ENCODE measurements around the gene KPNA1. TPM values are rescaled to one million over a fixed set of nuclear protein-coding genes. Genes with fewer than 3 reads are reported as not detected.

The KPNA1 gene
- total RNA-seq, 4 donors from 2014 or later = 25.0 to 49.5 (median 37.0) TPM

GRCh38 chr3:122519693-122520092 lies 5.0 kb upstream of the KPNA1 start:
- Histone ChIP-seq H3K36me3 (no peaks in the 10 kb centered on the region), H3K27ac (no peak overlapping the region), H3K4me3 (no peak overlapping the region), H3K27me3 (no peaks in the 10 kb centered on the region), H3K4me1 (peaks cover 3% of the 10 kb centered on the region), H3K9me3 (no peaks in the 10 kb centered on the region)
- TF ChIP-seq POLR2AphosphoS5 (IDR thresholded peaks at IDR 0.05) (no peak), EP300 (IDR thresholded peaks at IDR 0.05) (no peak), POLR2A (IDR thresholded peaks at IDR 0.05) (no peak), CTCF (IDR thresholded peaks at IDR 0.05) (no peak)
- DNase-seq (ENCODE audit: low spot score in 2 of 2) = no peak

- WGBS = 95% methylated on average over 6 of the region's 6 CpGs
- peaks cover 20% of the 10 kb centered on the region for H3K4me1 ChIP-seq
- no peak overlapping the region for H3K4me3 ChIP-seq
- no peaks in the 10 kb centered on the region for H3K36me3 ChIP-seq
- no peaks in the 10 kb centered on the region for H3K9me3 ChIP-seq
- no peak for TF ChIP-seq POLR2A (IDR thresholded peaks at IDR 0.05)
- TF ChIP-seq EP300 (IDR thresholded peaks at IDR 0.05) = no peak
- no peak for TF ChIP-seq POLR2AphosphoS5 (IDR thresholded peaks at IDR 0.05)
- TF ChIP-seq CTCF (IDR thresholded peaks at IDR 0.05) = no peak
- no peak overlapping the region for H3K27ac ChIP-seq
- DNase-seq (ENCODE audit: low spot score in 2 of 2) = no peak
- no peaks in the 10 kb centered on the region for H3K27me3 ChIP-seq
Observed at GRCh38 chr3:122516846-122517360, 2.2 kb upstream of the KPNA1 start.

- no peak for TF ChIP-seq CTCF (IDR thresholded peaks at IDR 0.05)
- no peak for TF ChIP-seq EP300 (IDR thresholded peaks at IDR 0.05)
- TF ChIP-seq POLR2AphosphoS5 (IDR thresholded peaks at IDR 0.05) = no peak
- Histone ChIP-seq H3K4me3 (no peak overlapping the region), H3K27me3 (no peaks in the 10 kb centered on the region), H3K27ac (no peak overlapping the region), H3K9me3 (no peaks in the 10 kb centered on the region), H3K36me3 (no peaks in the 10 kb centered on the region), H3K4me1 (peaks cover 20% of the 10 kb centered on the region)
- DNase-seq (ENCODE audit: low spot score in 2 of 2) = no peak
- 90% methylated on average over 3 of the region's 3 CpGs for WGBS
Observed at GRCh38 chr3:122515870-122516269, 1.1 kb upstream of the KPNA1 start.

GRCh38 chr3:122515020-122515468 lies 305 bp upstream of the KPNA1 start:
- 37% methylated on average over 19 of the region's 19 CpGs for WGBS
- no peaks in the 10 kb centered on the region for H3K36me3 ChIP-seq

More at GRCh38 chr3:122515020-122515468, 305 bp upstream of the KPNA1 start:
- no peaks in the 10 kb centered on the region for H3K9me3 ChIP-seq
- H3K4me3 ChIP-seq = peak overlapping the region; percentile 62
- peak overlapping the region; percentile 94 for H3K27ac ChIP-seq
- no peak for DNase-seq (ENCODE audit: low spot score in 2 of 2)
- TF ChIP-seq EP300 (IDR thresholded peaks at IDR 0.05) = no peak
- TF ChIP-seq POLR2A (IDR thresholded peaks at IDR 0.05) = no peak
- no peak for TF ChIP-seq POLR2AphosphoS5 (IDR thresholded peaks at IDR 0.05)
- no peak for TF ChIP-seq CTCF (IDR thresholded peaks at IDR 0.05)
- peaks cover 20% of the 10 kb centered on the region for H3K4me1 ChIP-seq
- no peaks in the 10 kb centered on the region for H3K27me3 ChIP-seq
